ENCODE results near the gene AK1. TPM values are rescaled to one million over a fixed set of nuclear protein-coding genes. Genes with fewer than 3 reads are reported as not detected.

AK1 gene
- total and polyA plus RNA-seq, 2 of the 13 experiments (the other 11 are each of a cell fraction or from before 2014, with no cell fraction given): 19.1 to 32.8 TPM

- TF ChIP-seq, protein P1, sequence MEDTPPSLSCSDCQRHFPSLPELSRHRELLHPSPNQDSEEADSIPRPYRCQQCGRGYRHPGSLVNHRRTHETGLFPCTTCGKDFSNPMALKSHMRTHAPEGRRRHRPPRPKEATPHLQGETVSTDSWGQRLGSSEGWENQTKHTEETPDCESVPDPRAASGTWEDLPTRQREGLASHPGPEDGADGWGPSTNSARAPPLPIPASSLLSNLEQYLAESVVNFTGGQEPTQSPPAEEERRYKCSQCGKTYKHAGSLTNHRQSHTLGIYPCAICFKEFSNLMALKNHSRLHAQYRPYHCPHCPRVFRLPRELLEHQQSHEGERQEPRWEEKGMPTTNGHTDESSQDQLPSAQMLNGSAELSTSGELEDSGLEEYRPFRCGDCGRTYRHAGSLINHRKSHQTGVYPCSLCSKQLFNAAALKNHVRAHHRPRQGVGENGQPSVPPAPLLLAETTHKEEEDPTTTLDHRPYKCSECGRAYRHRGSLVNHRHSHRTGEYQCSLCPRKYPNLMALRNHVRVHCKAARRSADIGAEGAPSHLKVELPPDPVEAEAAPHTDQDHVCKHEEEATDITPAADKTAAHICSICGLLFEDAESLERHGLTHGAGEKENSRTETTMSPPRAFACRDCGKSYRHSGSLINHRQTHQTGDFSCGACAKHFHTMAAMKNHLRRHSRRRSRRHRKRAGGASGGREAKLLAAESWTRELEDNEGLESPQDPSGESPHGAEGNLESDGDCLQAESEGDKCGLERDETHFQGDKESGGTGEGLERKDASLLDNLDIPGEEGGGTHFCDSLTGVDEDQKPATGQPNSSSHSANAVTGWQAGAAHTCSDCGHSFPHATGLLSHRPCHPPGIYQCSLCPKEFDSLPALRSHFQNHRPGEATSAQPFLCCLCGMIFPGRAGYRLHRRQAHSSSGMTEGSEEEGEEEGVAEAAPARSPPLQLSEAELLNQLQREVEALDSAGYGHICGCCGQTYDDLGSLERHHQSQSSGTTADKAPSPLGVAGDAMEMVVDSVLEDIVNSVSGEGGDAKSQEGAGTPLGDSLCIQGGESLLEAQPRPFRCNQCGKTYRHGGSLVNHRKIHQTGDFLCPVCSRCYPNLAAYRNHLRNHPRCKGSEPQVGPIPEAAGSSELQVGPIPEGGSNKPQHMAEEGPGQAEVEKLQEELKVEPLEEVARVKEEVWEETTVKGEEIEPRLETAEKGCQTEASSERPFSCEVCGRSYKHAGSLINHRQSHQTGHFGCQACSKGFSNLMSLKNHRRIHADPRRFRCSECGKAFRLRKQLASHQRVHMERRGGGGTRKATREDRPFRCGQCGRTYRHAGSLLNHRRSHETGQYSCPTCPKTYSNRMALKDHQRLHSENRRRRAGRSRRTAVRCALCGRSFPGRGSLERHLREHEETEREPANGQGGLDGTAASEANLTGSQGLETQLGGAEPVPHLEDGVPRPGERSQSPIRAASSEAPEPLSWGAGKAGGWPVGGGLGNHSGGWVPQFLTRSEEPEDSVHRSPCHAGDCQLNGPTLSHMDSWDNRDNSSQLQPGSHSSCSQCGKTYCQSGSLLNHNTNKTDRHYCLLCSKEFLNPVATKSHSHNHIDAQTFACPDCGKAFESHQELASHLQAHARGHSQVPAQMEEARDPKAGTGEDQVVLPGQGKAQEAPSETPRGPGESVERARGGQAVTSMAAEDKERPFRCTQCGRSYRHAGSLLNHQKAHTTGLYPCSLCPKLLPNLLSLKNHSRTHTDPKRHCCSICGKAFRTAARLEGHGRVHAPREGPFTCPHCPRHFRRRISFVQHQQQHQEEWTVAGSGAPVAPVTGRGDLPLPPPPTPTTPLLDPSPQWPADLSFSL (CRISPR knock-in tag; IDR thresholded peaks at IDR 0.05): no peak
- TF ChIP-seq MEF2D (CRISPR knock-in tag; IDR thresholded peaks at IDR 0.05) (no peak), ZEB1 (IDR thresholded peaks at IDR 0.05; ENCODE audit: insufficient replicate concordance, low read depth) (no peak), YEATS4 (CRISPR knock-in tag; IDR thresholded peaks at IDR 0.05; ENCODE audit: borderline replicate concordance) (0 out of 2 replicates have a peak, but pooled peaks have one; percentile 34), ZNF776 (CRISPR knock-in tag; IDR thresholded peaks at IDR 0.05) (no peak), TAF1 (CRISPR knock-in tag; IDR thresholded peaks at IDR 0.05) (no peak), ADNP (CRISPR knock-in tag; IDR thresholded peaks at IDR 0.05) (no peak), SOX5 (CRISPR knock-in tag; IDR thresholded peaks at IDR 0.05; ENCODE audit: borderline replicate concordance) (no peak), ZMYM3 (CRISPR knock-in tag; IDR thresholded peaks at IDR 0.05) (no peak), KLF16 (CRISPR knock-in tag; IDR thresholded peaks at IDR 0.05) (peak in 1 of 2 experiments; percentile 65; a peak in 1 of 4 replicates), TCF12 (IDR thresholded peaks at IDR 0.05) (no peak), TCF12 (CRISPR knock-in tag; IDR thresholded peaks at IDR 0.05) (no peak), NONO (IDR thresholded peaks at IDR 0.05) (no peak), NONO (CRISPR knock-in tag; conservative IDR thresholded peaks at IDR 0.05) (no peak), FOXA1 (IDR thresholded peaks at IDR 0.05) (no peak), FOXA1 (CRISPR knock-in tag; IDR thresholded peaks at IDR 0.05) (no peak), HES4 (CRISPR knock-in tag; IDR thresholded peaks at IDR 0.05; ENCODE audit: borderline replicate concordance) (0 out of 2 replicates have a peak, but pooled peaks have one; percentile 45), REPIN1 (CRISPR knock-in tag; IDR thresholded peaks at IDR 0.05; ENCODE audit: borderline replicate concordance, low read depth) (no peak), ZNF768 (CRISPR knock-in tag; IDR thresholded peaks at IDR 0.05) (peak; percentile 18; the same call in 1 of the 2 replicates)
- TF ChIP-seq, protein P2, sequence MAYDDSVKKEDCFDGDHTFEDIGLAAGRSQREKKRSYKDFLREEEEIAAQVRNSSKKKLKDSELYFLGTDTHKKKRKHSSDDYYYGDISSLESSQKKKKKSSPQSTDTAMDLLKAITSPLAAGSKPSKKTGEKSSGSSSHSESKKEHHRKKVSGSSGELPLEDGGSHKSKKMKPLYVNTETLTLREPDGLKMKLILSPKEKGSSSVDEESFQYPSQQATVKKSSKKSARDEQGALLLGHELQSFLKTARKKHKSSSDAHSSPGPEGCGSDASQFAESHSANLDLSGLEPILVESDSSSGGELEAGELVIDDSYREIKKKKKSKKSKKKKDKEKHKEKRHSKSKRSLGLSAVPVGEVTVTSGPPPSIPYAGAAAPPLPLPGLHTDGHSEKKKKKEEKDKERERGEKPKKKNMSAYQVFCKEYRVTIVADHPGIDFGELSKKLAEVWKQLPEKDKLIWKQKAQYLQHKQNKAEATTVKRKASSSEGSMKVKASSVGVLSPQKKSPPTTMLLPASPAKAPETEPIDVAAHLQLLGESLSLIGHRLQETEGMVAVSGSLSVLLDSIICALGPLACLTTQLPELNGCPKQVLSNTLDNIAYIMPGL (CRISPR knock-in tag; IDR thresholded peaks at IDR 0.05; ENCODE audit: borderline replicate concordance in 1 of 2, low read depth in 1 of 2): 0 out of 4 replicates have a peak, but pooled peaks of 1 of the 2 experiments have one; percentile 36
- TF ChIP-seq, protein P3, sequence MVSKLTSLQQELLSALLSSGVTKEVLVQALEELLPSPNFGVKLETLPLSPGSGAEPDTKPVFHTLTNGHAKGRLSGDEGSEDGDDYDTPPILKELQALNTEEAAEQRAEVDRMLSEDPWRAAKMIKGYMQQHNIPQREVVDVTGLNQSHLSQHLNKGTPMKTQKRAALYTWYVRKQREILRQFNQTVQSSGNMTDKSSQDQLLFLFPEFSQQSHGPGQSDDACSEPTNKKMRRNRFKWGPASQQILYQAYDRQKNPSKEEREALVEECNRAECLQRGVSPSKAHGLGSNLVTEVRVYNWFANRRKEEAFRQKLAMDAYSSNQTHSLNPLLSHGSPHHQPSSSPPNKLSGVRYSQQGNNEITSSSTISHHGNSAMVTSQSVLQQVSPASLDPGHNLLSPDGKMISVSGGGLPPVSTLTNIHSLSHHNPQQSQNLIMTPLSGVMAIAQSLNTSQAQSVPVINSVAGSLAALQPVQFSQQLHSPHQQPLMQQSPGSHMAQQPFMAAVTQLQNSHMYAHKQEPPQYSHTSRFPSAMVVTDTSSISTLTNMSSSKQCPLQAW (CRISPR knock-in tag; IDR thresholded peaks at IDR 0.05): no peak
Measured at GRCh38 chr9:127916720-127917581, 39.5 kb upstream of the AK1 start, which contains the start of gene ST6GALNAC4 (continued).

All from HepG2 (cell line).